ENCODE results near the gene ZNF839. TPM values are rescaled to one million over a fixed set of nuclear protein-coding genes. Genes with fewer than 3 reads are reported as not detected.

The ZNF839 gene
- total RNA-seq, 1 experiment from 2014 or later = 15.1 TPM

GRCh38 chr14:102297436-102298170 lies 21.9 kb upstream of the ZNF839 start:
- DNase-seq (ENCODE audit: low spot score) (no peak), ATAC-seq (no peak)
- Mint-ChIP-seq H3K9me3 (peaks cover 8% of the 10 kb centered on the region), H3K27ac (no peak overlapping the region), H3K36me3 (peaks cover 8% of the 10 kb centered on the region; the same call in 1 of the 2 replicates), H3K27me3 (ENCODE audit: low read depth) (no peaks in the 10 kb centered on the region), H3K4me3 (no peak overlapping the region), H3K4me1 (no peaks in the 10 kb centered on the region)
- ChIA-PET CTCF (no interaction called here), POLR2A (no interaction called here)
- no peak for TF ChIP-seq MYBL2 (CRISPR knock-in tag; IDR thresholded peaks at IDR 0.05)
- no peak for TF ChIP-seq ZMAT4 (CRISPR knock-in tag; IDR thresholded peaks at IDR 0.05)
- no peak for TF ChIP-seq ZNF281 (CRISPR knock-in tag; IDR thresholded peaks at IDR 0.05)
- no peak for TF ChIP-seq SMAD3 (CRISPR knock-in tag; IDR thresholded peaks at IDR 0.05; ENCODE audit: borderline replicate concordance)
- TF ChIP-seq SMAD4 (CRISPR knock-in tag; IDR thresholded peaks at IDR 0.05) = no peak
- TF ChIP-seq ATF6 (CRISPR knock-in tag; IDR thresholded peaks at IDR 0.05) = no peak
- TF ChIP-seq USF2 (CRISPR knock-in tag; IDR thresholded peaks at IDR 0.05) = no peak
- no peak for TF ChIP-seq ZBTB21 (CRISPR knock-in tag; IDR thresholded peaks at IDR 0.05; ENCODE audit: borderline replicate concordance)
- TF ChIP-seq ETV6 (CRISPR knock-in tag; IDR thresholded peaks at IDR 0.05) = no peak
- no peak for TF ChIP-seq ARID4B (CRISPR knock-in tag; IDR thresholded peaks at IDR 0.05; ENCODE audit: borderline replicate concordance)
- TF ChIP-seq PRRX2 (CRISPR knock-in tag; IDR thresholded peaks at IDR 0.05) = no peak
- no peak for TF ChIP-seq TEAD4 (CRISPR knock-in tag; IDR thresholded peaks at IDR 0.05)
- no peak for TF ChIP-seq HMGXB4 (CRISPR knock-in tag; IDR thresholded peaks at IDR 0.05)
- no peak for TF ChIP-seq TCF7 (CRISPR knock-in tag; IDR thresholded peaks at IDR 0.05; ENCODE audit: low read depth)

Data from WTC11 (cell line).